Kidney (tissue), 14 donors: Measurements from ENCODE around the gene ZNF624. TPM values are rescaled to one million over a fixed set of nuclear protein-coding genes. Genes with fewer than 3 reads are reported as not detected.

ENCODE experiments used
- DNase-seq, 5 donors: peaks; one replicate each; pipeline ENCODE4 v3.0.0-alpha.2; 2013 to 2020
- FAIRE-seq: peaks from 2 replicates; lab custom pipeline; 2012; peaks lifted over from hg19 to GRCh38; lab: Jason Lieb, UNC
- H3K27ac ChIP-seq, 2 donors: one replicate each; pipeline ENCODE4 v1.7.0; 2013; ENCODE audit warnings: low read depth in 2 of 2, low read length in 2 of 2, inconsistent platforms in 1 of 2
- H3K27me3 ChIP-seq: one replicate; pipeline ENCODE4 v1.7.1; 2013; ENCODE audit warnings: low read length, inconsistent platforms; ENCODE audit not compliant: control insufficient read depth, insufficient read depth
- H3K36me3 ChIP-seq, 3 donors: one replicate each; pipeline versions ENCODE4 v1.7.0 to v1.7.1; 2013; ENCODE audit warnings: low read length in 3 of 3, control low read depth in 1 of 3, inconsistent platforms in 1 of 3; ENCODE audit not compliant: insufficient read depth in 3 of 3, control insufficient read depth in 2 of 3
- H3K4me1 ChIP-seq, 3 donors: one replicate each; pipeline versions ENCODE4 v1.7.0 to v1.7.1; 2013; ENCODE audit warnings: low read length in 3 of 3, inconsistent platforms in 1 of 3, low read depth in 1 of 3; ENCODE audit not compliant: control insufficient read depth in 2 of 3, insufficient read depth in 2 of 3
- H3K4me3 ChIP-seq, 3 donors: one replicate each; pipeline versions ENCODE4 v1.7.0 to v1.8.1; 2013; ENCODE audit warnings: low read length in 3 of 3, control low read depth in 1 of 3, inconsistent platforms in 1 of 3
- H3K9ac ChIP-seq, 3 donors: one replicate each; pipeline versions ENCODE4 v1.7.0 to v1.7.1; 2013; ENCODE audit warnings: low read length in 3 of 3, control low read depth in 1 of 3, inconsistent platforms in 1 of 3
- H3K9me3 ChIP-seq, 3 donors: one replicate each; pipeline versions ENCODE4 v1.7.0 to v1.7.1; 2013; ENCODE audit warnings: low read length in 3 of 3, control low read depth in 1 of 3, inconsistent platforms in 1 of 3; ENCODE audit not compliant: control insufficient read depth in 2 of 3, insufficient read depth in 1 of 3
- intact Hi-C: fragments of 100-400 bp; cut with DNase I; formaldehyde crosslinking; loops from one replicate; pipeline ENCODE4 v1.11.1; 2022
- polyA plus RNA-seq: library from polyadenylated mRNA; stranded (reverse); fragments of 350-450 nt; fragmentation: Illumina TruSeq; extraction: RNeasy Lipid Tissue Mini Kit (QIAGEN cat#74804); gene quantifications from one replicate; pipeline ENCODE4 v1.2.3, GENCODE V29; 2014; ENCODE audit warnings: low read depth, low replicate concordance; ENCODE audit not compliant: insufficient read depth
- total RNA-seq: library from RNA; stranded (reverse); fragmentation: NEBNext Ultra II Directional; extraction: Animal tissue kit (Norgen Biotek cat#: 25700); gene quantifications from one replicate; pipeline ENCODE4 v1.2.1, GENCODE V29; 2021
- TF ChIP-seq, protein P1 (sequence below): IDR thresholded peaks from 3 replicates; pipeline ENCODE4 v1.5.1; 2012; ENCODE audit warnings: mild to moderate bottlenecking, moderate library complexity, borderline replicate concordance; ENCODE audit not compliant: insufficient read depth; ENCODE audit errors: extremely low read depth
- donor health status: control.
- donor health status: control.
- donor health status: control.
- donor health status: control.
- donor health status: control.
- donor health status: DM: yes; HTN: yes; CAD: no.
- donor health status: Normal renal cell carcinoma (clear cell type).

The ZNF624 gene
- total and polyA plus RNA-seq, 2 donors from 2014 or later: 0.90 to 7.8 TPM

DNA sequence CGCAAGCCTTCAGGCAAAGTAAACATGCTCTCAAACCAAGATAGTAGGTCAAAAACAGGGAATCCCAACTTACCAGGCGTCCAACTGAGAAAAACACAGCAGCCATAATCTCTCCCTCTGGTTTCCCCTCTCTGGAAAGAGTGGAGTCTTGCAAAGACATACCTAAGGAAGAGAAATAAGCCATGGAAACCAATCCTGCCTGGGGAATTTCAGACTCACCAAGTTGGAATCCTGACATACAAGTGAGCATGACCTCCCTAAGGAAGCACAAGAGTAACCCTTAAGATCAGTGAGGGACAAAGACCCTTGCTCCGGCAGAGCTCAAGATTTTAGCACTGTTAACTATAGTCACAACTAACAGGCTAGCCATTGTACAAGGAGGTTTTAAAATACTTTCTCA, 4.1 kb downstream of the ZNF624 start:
- no peak overlapping the region for H3K9ac ChIP-seq
- DNase-seq (no peak), FAIRE-seq (no peak)
- H3K27ac ChIP-seq: no peak overlapping the region
- intact Hi-C loops: no loop called here
- H3K36me3 ChIP-seq: no peaks in the 10 kb centered on the region
- H3K4me1 ChIP-seq: peaks cover 0 to 7% (median 0%) of the 10 kb centered on the region in 3 donors
- no peak overlapping the region for H3K4me3 ChIP-seq
- TF ChIP-seq, protein P1, sequence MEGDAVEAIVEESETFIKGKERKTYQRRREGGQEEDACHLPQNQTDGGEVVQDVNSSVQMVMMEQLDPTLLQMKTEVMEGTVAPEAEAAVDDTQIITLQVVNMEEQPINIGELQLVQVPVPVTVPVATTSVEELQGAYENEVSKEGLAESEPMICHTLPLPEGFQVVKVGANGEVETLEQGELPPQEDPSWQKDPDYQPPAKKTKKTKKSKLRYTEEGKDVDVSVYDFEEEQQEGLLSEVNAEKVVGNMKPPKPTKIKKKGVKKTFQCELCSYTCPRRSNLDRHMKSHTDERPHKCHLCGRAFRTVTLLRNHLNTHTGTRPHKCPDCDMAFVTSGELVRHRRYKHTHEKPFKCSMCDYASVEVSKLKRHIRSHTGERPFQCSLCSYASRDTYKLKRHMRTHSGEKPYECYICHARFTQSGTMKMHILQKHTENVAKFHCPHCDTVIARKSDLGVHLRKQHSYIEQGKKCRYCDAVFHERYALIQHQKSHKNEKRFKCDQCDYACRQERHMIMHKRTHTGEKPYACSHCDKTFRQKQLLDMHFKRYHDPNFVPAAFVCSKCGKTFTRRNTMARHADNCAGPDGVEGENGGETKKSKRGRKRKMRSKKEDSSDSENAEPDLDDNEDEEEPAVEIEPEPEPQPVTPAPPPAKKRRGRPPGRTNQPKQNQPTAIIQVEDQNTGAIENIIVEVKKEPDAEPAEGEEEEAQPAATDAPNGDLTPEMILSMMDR: no peak
- H3K9me3 ChIP-seq: no peaks in the 10 kb centered on the region
- no peaks in the 10 kb centered on the region for H3K27me3 ChIP-seq

DNA sequence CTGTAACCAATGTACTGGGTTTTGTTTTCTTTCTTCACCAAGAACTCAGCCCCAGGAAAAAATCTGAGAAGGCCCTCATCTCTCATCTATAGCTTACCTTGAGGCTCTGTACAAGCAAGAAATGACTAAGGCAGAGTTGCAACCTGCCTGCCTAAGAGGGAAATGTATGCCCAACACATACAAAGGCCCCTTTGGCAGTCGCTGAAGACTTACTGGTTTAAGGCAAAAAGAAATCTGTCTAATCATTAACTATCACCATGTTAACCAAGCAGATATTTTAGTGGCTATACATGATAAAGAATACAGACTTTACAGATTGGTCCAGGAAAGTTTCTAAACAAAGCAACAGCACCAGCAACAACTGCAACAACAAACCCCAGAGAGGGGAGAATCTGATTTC, 14.2 kb downstream of the ZNF624 start:
- H3K9me3 ChIP-seq: no peaks in the 10 kb centered on the region
- H3K9ac ChIP-seq: no peak overlapping the region
- TF ChIP-seq, protein P1: no peak
- FAIRE-seq (no peak), DNase-seq (no peak)
- no peak overlapping the region for H3K27ac ChIP-seq
- no peaks in the 10 kb centered on the region for H3K27me3 ChIP-seq
- no peak overlapping the region for H3K4me3 ChIP-seq
- H3K4me1 ChIP-seq: no peaks in the 10 kb centered on the region
- peaks cover 0 to under 1% (median 0%) of the 10 kb centered on the region in 3 donors for H3K36me3 ChIP-seq
- intact Hi-C loops: no loop called here

GRCh38 chr17:16623282-16623681, 30.4 kb downstream of the ZNF624 start:
- H3K4me3 ChIP-seq: no peak overlapping the region
- no peaks in the 10 kb centered on the region for H3K27me3 ChIP-seq
- DNase-seq: no peak
- peaks cover 3 to 31% (median 27%) of the 10 kb centered on the region in 3 donors for H3K9me3 ChIP-seq
- FAIRE-seq: no peak
- intact Hi-C loops: no loop called here
- no peak overlapping the region for H3K9ac ChIP-seq
- TF ChIP-seq, protein P1: no peak
- H3K27ac ChIP-seq: no peak overlapping the region
- peaks cover 0 to 16% (median 5%) of the 10 kb centered on the region in 3 donors for H3K36me3 ChIP-seq
- no peaks in the 10 kb centered on the region for H3K4me1 ChIP-seq
